GM12873 (cell line): ENCODE data around the gene PCBP3.

ENCODE experiments used
- TF ChIP-seq, protein P1 (sequence below): IDR thresholded peaks from 2 replicates; pipeline ENCODE4 v1.5.1; 2012; ENCODE audit warnings: low read depth, mild to moderate bottlenecking, moderate library complexity, low read length, control low read depth; ENCODE audit not compliant: insufficient read depth; ENCODE audit errors: missing control alignments

The PCBP3 gene

DNA sequence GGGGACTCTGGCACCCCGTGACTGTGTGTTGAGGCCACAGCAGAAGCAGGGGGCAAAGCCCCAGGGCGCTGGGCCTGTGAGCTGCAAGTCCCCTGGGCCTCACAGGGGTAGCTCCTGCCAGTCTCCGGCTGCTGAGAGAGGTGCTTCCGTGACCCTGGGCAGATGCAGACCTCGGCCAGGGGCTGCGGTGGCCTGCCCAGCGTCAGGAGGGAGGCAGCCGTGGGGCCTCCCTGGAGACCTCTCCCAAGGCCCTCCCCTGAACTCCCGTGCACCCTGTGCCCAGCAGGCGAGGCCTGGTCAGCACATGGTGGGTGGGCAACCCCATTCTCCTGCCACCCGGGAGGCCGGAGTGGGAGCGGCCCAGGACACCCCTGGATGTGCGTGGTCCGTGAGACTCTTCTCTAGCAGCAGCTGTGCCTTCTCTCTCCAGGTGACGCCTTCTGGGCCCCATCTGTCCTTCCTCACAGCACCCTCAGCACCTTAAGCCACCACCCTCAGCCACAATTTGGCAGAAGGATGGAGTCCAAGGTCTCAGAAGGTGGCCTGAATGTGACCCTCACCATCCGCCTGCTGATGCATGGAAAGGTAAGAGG, 252.3 kb downstream of the PCBP3 start:
- TF ChIP-seq, protein P1, sequence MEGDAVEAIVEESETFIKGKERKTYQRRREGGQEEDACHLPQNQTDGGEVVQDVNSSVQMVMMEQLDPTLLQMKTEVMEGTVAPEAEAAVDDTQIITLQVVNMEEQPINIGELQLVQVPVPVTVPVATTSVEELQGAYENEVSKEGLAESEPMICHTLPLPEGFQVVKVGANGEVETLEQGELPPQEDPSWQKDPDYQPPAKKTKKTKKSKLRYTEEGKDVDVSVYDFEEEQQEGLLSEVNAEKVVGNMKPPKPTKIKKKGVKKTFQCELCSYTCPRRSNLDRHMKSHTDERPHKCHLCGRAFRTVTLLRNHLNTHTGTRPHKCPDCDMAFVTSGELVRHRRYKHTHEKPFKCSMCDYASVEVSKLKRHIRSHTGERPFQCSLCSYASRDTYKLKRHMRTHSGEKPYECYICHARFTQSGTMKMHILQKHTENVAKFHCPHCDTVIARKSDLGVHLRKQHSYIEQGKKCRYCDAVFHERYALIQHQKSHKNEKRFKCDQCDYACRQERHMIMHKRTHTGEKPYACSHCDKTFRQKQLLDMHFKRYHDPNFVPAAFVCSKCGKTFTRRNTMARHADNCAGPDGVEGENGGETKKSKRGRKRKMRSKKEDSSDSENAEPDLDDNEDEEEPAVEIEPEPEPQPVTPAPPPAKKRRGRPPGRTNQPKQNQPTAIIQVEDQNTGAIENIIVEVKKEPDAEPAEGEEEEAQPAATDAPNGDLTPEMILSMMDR: no peak

DNA sequence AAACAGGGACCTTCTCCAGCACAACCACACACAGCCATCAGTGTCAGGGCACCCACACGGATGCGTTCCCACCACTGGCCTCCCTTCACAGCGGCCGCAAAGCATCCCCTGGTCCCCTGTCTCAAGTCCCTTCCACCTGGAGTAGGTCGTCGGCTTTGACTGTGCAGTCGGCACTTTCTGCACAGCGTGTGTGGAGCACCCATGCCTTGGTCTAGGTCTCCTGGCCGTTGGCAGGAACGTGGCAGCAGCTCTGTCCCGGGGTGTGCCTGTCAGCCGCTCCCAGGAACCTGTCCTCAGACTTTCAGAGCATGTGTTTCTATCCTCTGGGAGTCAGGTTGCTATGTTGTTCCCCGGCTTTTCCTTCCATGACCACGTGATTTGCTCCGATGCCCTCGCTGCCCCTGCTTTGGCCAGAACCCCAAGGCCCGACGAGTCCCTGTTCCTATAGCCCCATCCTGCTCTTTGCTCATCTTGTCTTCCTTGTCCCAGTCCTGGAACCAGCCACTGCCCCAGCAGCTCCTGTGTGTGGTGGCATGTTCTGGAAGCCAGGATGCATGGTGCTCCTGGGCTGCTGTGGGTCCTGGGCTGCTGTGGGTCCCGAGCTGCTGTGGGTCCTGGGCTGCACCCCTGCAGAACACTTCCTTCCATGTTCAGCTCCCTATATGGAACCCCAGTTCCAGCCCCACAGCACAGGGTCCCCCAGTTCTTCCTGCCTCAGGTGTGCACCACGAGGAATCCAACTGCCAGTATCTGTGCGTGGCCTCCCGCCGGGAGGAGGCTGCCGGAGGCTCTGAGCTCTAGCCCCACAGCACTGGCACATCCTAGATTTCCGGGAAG, 253.9 kb downstream of the PCBP3 start:
- TF ChIP-seq, protein P1: no peak

GRCh38 chr21:45898028-45898350, 254.5 kb downstream of the PCBP3 start:
- TF ChIP-seq, protein P1: no peak

DNA sequence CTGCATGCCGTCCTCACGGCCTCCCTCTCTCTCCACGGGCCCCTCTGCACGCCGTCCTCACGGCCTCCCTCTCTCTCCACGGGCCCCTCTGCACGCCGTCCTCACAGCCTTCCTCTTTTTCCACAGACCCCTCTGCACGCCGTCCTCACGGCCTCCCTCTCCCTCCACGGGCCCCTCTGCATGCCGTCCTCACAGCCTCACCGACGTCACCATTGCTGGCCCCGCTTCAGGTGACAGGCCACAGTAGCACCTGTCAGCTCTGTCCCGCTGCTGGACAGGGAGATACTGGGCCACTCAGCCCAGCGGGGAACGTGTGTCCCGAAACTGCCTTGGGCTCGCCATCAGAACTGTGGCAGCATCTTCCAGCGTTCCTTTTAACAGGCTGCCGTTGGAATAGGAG, 255.3 kb downstream of the PCBP3 start:
- TF ChIP-seq, protein P1: no peak

GRCh38 chr21:45899317-45900033, 255.9 kb downstream of the PCBP3 start:
- TF ChIP-seq, protein P1: no peak

GRCh38 chr21:45900034-45900868, 256.7 kb downstream of the PCBP3 start:
- TF ChIP-seq, protein P1: no peak
